ENCODE data around the gene ANTXRL.

DNA sequence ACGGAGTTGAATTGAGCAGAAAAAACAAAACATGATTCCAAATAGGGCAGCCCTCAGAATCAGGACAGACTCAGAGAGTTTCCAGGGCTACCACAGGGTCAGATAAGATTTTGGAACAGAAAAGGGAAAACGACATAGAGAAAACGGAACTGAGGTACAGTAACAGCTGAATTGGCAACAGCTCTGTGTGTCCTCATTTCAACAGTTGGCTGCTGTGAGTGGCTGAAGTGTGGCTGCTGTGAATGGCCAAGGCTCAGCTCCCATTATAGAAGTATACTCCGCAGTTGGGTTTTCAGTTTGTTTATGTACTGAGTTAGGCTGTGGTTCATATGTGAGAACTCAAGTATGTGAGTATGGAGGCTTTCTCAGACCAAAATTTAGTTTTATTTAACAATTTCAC lies 32.0 kb downstream of the ANTXRL start:
- TF ChIP-seq GATA2 (IDR thresholded peaks at IDR 0.05; ENCODE audit: low read depth, low read length) (no peak), GATA3 (IDR thresholded peaks at IDR 0.05; ENCODE audit: low read depth, low read length) (no peak)

Measured in SH-SY5Y (cell line).